ENCODE data around the gene DLEC1. TPM values are rescaled to one million over a fixed set of nuclear protein-coding genes. Genes with fewer than 3 reads are reported as not detected.

Gene DLEC1
- total RNA-seq, 4 donors from 2014 or later, result 3.7 to 96.0 (median 7.1) TPM

DNA sequence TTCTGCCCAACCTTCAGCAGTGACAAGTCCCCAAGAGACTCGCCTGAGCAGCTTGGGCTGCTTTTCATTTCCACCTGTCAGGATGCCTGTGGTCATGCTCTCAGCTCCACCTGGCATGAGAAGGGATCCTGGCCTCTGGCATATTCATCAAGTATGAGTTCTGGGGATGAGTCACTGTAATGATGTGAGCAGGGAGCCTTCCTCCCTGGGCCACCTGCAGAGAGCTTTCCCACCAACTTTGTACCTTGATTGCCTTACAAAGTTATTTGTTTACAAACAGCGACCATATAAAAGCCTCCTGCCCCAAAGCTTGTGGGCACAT lies 102.9 kb downstream of the DLEC1 start:
- 96 to 97% methylated on average over 2 of the region's 2 CpGs for WGBS, 2 donors
- DNase-seq (ENCODE audit: low spot score in 2 of 2), result no peak
- peaks cover 0 to 30% (median 14%) of the 10 kb centered on the region in 4 donors for H3K4me1 ChIP-seq
- peaks cover 0 to 10% (median 0%) of the 10 kb centered on the region in 4 donors for H3K9me3 ChIP-seq
- no peak for TF ChIP-seq POLR2A (IDR thresholded peaks at IDR 0.05)
- no peak overlapping the region for H3K27ac ChIP-seq
- H3K27me3 ChIP-seq, result no peaks in the 10 kb centered on the region
- no peak overlapping the region for H3K4me3 ChIP-seq
- H3K36me3 ChIP-seq, result peaks cover 0 to 27% (median 4%) of the 10 kb centered on the region in 3 donors

DNA sequence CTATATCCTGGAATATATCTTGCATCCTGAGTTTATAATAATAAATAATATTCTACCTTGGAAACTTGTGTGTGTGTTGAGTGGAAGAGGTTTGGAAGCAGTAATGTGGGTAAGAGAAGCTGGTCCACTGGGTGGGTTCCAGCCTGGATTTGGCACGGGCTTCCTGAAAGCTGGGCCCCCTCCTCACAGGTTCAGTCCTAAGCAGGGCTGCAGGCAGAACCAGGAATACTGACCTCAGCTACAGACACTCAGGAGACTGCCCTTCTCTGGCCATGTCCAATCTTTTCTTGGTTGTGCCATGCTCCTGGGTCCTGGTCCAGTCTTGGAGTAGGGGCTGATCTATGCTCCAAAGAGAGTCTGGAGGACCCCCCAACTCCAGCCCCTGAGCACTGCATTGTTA lies 104.0 kb downstream of the DLEC1 start:
- DNase-seq (ENCODE audit: low spot score in 2 of 2), result no peak
- no peak for TF ChIP-seq POLR2A (IDR thresholded peaks at IDR 0.05)
- TF ChIP-seq, protein P1, sequence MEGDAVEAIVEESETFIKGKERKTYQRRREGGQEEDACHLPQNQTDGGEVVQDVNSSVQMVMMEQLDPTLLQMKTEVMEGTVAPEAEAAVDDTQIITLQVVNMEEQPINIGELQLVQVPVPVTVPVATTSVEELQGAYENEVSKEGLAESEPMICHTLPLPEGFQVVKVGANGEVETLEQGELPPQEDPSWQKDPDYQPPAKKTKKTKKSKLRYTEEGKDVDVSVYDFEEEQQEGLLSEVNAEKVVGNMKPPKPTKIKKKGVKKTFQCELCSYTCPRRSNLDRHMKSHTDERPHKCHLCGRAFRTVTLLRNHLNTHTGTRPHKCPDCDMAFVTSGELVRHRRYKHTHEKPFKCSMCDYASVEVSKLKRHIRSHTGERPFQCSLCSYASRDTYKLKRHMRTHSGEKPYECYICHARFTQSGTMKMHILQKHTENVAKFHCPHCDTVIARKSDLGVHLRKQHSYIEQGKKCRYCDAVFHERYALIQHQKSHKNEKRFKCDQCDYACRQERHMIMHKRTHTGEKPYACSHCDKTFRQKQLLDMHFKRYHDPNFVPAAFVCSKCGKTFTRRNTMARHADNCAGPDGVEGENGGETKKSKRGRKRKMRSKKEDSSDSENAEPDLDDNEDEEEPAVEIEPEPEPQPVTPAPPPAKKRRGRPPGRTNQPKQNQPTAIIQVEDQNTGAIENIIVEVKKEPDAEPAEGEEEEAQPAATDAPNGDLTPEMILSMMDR (IDR thresholded peaks at IDR 0.05), result no peak
- no peak for TF ChIP-seq EP300 (IDR thresholded peaks at IDR 0.05)
- H3K36me3 ChIP-seq, result peaks cover 0 to 27% (median 4%) of the 10 kb centered on the region in 3 donors
- H3K4me1 ChIP-seq, result peaks cover 0 to 26% (median 12%) of the 10 kb centered on the region in 4 donors
- H3K27me3 ChIP-seq, result no peaks in the 10 kb centered on the region
- H3K4me3 ChIP-seq, result no peak overlapping the region
- peaks cover 0 to 17% (median 0%) of the 10 kb centered on the region in 4 donors for H3K9me3 ChIP-seq
- 85 to 88% methylated on average over 1 of the region's 1 CpG for WGBS, 2 donors
- H3K27ac ChIP-seq, result no peak overlapping the region

DNA sequence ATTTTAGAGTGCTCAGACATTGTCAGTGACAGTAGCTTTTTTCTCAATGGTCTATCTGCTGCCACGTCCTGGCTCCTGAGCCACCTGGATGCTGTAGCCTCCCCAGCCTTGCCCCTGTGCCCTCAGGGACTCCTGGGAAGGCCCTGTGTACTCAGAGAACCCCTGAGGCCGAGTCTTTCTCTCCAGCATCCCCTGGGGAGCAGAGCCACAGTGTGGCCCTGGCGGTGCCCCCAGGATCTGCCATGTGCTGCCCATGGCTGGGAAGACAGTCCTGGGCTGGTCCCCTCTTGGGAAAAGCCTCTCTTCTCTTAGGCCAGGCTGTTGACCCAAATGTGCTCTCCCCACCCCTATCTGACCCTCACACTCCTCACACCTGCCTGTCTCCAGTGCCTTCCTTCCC lies 104.5 kb downstream of the DLEC1 start:
- TF ChIP-seq POLR2A (IDR thresholded peaks at IDR 0.05) (no peak), EP300 (IDR thresholded peaks at IDR 0.05) (no peak)
- no peak for DNase-seq (ENCODE audit: low spot score in 2 of 2)
- H3K9me3 ChIP-seq, result peaks cover 0 to 17% (median 0%) of the 10 kb centered on the region in 4 donors
- H3K4me1 ChIP-seq, result peaks cover 0 to 22% (median 10%) of the 10 kb centered on the region in 4 donors
- no peak overlapping the region for H3K4me3 ChIP-seq
- H3K27ac ChIP-seq, result no peak overlapping the region
- peaks cover 0 to 27% (median 4%) of the 10 kb centered on the region in 3 donors for H3K36me3 ChIP-seq
- no peaks in the 10 kb centered on the region for H3K27me3 ChIP-seq
- WGBS, 2 donors, result 64 to 78% methylated on average over 3 of the region's 3 CpGs

DNA sequence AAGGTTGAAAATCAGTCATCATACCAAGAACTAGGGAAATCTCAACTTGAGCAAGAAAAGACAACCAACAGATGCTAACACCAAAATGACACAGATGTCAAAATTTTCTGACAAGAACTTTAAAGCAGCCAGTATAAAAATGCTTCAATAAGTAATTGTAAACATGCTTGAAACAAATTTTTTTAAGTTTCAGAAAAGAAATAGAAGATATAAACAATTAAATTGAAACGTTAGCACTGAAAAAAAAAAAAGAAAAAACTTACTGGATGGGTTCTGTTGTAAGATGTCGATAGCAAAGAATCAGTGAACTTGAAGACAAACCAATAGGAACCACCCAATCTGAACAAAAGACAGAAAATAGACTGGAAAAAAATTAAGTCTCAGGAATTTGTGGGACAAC lies 107.5 kb downstream of the DLEC1 start:
- peaks cover 0 to 15% (median 4%) of the 10 kb centered on the region in 3 donors for H3K36me3 ChIP-seq
- 88 to 96% methylated on average over 2 of the region's 2 CpGs for WGBS, 2 donors
- H3K4me1 ChIP-seq, result no peaks in the 10 kb centered on the region
- no peaks in the 10 kb centered on the region for H3K27me3 ChIP-seq
- peaks cover 0 to 17% (median 0%) of the 10 kb centered on the region in 4 donors for H3K9me3 ChIP-seq
- no peak overlapping the region for H3K27ac ChIP-seq
- DNase-seq (ENCODE audit: low spot score in 2 of 2), result no peak
- TF ChIP-seq EP300 (IDR thresholded peaks at IDR 0.05) (no peak), POLR2A (IDR thresholded peaks at IDR 0.05) (no peak)
- TF ChIP-seq, protein P1 (IDR thresholded peaks at IDR 0.05), result no peak
- no peak overlapping the region for H3K4me3 ChIP-seq

DNA sequence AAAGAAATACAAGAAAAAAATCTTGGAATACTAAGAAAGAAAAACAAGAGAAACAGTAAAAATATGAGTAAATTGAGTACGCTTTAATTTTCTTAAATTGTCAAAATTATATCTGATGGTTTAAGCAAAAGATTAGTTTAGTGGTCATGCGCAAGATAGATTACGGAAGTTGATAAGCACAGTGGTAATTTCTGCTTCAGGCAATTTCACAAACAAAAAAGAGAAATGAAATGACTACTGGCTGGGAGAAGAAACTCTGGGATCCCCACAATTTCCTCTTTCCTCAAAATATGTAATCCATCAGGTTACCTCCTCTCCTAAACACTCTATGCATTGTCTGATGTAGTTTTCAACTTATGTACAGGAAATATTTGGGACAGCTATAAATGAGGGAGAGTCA lies 108.4 kb downstream of the DLEC1 start:
- no peaks in the 10 kb centered on the region for H3K4me1 ChIP-seq
- TF ChIP-seq EP300 (IDR thresholded peaks at IDR 0.05) (peak in 1 of 2 donors; percentile 42), POLR2A (IDR thresholded peaks at IDR 0.05) (no peak)
- TF ChIP-seq, protein P1 (IDR thresholded peaks at IDR 0.05), result no peak
- peak overlapping the region in 1 of 4 donors; percentile 61 for H3K27ac ChIP-seq
- DNase-seq (ENCODE audit: low spot score in 2 of 2), result no peak
- H3K36me3 ChIP-seq, result peaks cover 0 to 6% (median 0%) of the 10 kb centered on the region in 3 donors
- no peak overlapping the region for H3K4me3 ChIP-seq
- no peaks in the 10 kb centered on the region for H3K27me3 ChIP-seq
- WGBS, 2 donors, result 80 to 86% methylated on average over 3 of the region's 3 CpGs
- peaks cover 0 to 17% (median 0%) of the 10 kb centered on the region in 4 donors for H3K9me3 ChIP-seq

DNA sequence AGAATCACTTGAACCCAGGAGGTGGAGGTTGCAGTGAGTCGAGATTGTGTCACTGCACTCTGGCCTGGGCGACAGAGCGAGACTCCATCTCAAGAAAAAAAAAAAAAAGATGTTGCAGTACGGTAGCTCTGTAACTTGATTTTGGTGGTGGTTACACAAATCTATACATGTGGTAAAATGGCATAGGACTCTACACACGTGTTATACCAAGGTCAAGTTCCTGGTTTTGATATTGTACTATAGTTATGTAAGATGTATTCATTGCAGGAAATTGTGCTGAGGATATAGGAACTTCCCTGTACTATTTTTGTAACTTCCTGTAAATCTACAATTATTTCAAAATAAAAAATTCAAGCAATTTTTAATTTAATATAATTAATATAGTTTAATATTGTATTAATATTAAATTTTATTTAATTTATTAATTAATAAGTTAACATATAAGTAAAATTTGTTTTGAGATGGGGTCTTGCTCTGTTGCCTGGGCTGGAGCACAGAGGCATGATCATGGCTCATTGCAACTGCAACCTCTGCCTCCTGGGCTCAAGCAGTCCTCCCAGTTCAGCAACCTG lies 109.4 kb downstream of the DLEC1 start:
- Histone ChIP-seq H3K36me3 (no peaks in the 10 kb centered on the region), H3K4me1 (no peaks in the 10 kb centered on the region), H3K27me3 (no peaks in the 10 kb centered on the region), H3K9me3 (peaks cover 0 to 17% (median 0%) of the 10 kb centered on the region in 4 donors), H3K27ac (peak overlapping the region in 1 of 4 donors; percentile 61), H3K4me3 (no peak overlapping the region)
- TF ChIP-seq, protein P1 (IDR thresholded peaks at IDR 0.05), result no peak
- peak in 1 of 2 donors; percentile 44 for TF ChIP-seq EP300 (IDR thresholded peaks at IDR 0.05)
- 74 to 76% methylated on average over 5 of the region's 5 CpGs for WGBS, 2 donors
- DNase-seq (ENCODE audit: low spot score in 2 of 2), result no peak

Measured in tibial nerve (tissue), 4 donors.